ENCODE data around the gene TNRC6C. TPM values are rescaled to one million over a fixed set of nuclear protein-coding genes. Genes with fewer than 3 reads are reported as not detected.

TNRC6C gene
- total and polyA plus RNA-seq, 9 of the 15 experiments (the other 6 are each of a cell fraction or from before 2014, with no cell fraction given): 0.20 to 4.9 (median 2.3) TPM

DNA sequence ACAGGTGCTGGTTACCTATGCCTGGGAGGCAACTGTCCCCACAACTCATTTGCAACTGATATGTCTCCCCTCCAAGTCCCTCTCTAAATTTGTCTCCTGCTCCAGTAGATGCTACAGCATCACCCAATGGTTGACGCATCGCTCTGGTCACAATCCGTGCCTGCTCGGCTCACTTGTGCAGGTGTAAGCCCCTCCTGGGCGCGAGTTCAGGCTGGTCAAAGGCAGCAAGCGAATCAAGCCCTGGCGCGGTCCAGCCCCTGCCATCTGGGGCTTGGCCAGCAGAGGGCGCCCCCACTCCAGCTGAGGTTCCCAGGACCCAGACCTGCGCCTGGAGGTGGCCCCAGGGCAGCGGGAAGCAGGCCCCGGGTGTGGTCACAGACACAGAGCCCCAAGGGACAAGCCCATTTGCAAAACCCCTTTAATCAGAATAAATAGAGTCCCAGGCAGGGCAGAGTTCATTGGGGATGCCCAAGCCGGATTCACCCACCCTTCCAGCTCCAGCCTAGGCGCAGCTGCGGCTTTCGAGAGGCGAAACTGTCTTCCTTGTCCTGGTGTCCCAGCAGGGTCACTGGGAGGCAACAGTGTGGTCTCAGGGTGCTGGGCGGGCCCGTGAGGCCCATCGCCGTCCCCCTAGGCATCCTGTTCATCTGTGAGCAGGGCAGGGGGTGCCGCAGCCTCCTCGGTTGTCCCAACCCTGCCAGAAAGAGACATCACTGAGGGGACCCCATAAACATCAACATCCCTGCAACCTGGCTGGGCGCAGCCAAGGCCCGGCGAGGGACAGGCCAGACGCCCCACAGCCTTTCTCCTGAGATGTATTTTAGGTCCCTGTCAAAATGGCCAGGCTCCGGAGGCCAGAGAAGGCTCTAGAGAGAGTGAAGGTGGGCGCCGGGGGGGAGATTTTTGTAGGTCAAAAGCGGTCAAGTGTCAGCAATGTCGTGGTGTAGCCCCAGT is 154.3 kb downstream of the TNRC6C start (continued):
- TF ChIP-seq, protein P1, sequence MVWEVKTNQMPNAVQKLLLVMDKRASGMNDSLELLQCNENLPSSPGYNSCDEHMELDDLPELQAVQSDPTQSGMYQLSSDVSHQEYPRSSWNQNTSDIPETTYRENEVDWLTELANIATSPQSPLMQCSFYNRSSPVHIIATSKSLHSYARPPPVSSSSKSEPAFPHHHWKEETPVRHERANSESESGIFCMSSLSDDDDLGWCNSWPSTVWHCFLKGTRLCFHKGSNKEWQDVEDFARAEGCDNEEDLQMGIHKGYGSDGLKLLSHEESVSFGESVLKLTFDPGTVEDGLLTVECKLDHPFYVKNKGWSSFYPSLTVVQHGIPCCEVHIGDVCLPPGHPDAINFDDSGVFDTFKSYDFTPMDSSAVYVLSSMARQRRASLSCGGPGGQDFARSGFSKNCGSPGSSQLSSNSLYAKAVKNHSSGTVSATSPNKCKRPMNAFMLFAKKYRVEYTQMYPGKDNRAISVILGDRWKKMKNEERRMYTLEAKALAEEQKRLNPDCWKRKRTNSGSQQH (CRISPR knock-in tag; IDR thresholded peaks at IDR 0.05): no peak
- no peak for TF ChIP-seq EP400 (IDR thresholded peaks at IDR 0.05)
- TF ChIP-seq NUFIP1 (IDR thresholded peaks at IDR 0.05; ENCODE audit: partially characterized antibody): no peak
- no peak for TF ChIP-seq ZNF57 (CRISPR knock-in tag; IDR thresholded peaks at IDR 0.05)
- TF ChIP-seq, protein P2, sequence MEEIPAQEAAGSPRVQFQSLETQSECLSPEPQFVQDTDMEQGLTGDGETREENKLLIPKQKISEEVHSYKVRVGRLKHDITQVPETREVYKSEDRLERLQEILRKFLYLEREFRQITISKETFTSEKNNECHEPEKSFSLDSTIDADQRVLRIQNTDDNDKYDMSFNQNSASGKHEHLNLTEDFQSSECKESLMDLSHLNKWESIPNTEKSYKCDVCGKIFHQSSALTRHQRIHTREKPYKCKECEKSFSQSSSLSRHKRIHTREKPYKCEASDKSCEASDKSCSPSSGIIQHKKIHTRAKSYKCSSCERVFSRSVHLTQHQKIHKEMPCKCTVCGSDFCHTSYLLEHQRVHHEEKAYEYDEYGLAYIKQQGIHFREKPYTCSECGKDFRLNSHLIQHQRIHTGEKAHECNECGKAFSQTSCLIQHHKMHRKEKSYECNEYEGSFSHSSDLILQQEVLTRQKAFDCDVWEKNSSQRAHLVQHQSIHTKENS (CRISPR knock-in tag; IDR thresholded peaks at IDR 0.05): no peak
- TF ChIP-seq PTBP1 (IDR thresholded peaks at IDR 0.05; ENCODE audit: low read depth, low read length): no peak
- TF ChIP-seq ZNF354B (CRISPR knock-in tag; IDR thresholded peaks at IDR 0.05): no peak
- no peak for TF ChIP-seq FOS (IDR thresholded peaks at IDR 0.05; ENCODE audit: extremely low read depth, insufficient read length)
- TF ChIP-seq BCL6 (CRISPR knock-in tag; IDR thresholded peaks at IDR 0.05): no peak
- TF ChIP-seq ZNF174 (CRISPR knock-in tag; IDR thresholded peaks at IDR 0.05): no peak
- TF ChIP-seq, protein P3, sequence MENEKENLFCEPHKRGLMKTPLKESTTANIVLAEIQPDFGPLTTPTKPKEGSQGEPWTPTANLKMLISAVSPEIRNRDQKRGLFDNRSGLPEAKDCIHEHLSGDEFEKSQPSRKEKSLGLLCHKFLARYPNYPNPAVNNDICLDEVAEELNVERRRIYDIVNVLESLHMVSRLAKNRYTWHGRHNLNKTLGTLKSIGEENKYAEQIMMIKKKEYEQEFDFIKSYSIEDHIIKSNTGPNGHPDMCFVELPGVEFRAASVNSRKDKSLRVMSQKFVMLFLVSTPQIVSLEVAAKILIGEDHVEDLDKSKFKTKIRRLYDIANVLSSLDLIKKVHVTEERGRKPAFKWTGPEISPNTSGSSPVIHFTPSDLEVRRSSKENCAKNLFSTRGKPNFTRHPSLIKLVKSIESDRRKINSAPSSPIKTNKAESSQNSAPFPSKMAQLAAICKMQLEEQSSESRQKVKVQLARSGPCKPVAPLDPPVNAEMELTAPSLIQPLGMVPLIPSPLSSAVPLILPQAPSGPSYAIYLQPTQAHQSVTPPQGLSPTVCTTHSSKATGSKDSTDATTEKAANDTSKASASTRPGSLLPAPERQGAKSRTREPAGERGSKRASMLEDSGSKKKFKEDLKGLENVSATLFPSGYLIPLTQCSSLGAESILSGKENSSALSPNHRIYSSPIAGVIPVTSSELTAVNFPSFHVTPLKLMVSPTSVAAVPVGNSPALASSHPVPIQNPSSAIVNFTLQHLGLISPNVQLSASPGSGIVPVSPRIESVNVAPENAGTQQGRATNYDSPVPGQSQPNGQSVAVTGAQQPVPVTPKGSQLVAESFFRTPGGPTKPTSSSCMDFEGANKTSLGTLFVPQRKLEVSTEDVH (IDR thresholded peaks at IDR 0.05; ENCODE audit: low read depth, partially characterized antibody): no peak
- TF ChIP-seq, protein P4, sequence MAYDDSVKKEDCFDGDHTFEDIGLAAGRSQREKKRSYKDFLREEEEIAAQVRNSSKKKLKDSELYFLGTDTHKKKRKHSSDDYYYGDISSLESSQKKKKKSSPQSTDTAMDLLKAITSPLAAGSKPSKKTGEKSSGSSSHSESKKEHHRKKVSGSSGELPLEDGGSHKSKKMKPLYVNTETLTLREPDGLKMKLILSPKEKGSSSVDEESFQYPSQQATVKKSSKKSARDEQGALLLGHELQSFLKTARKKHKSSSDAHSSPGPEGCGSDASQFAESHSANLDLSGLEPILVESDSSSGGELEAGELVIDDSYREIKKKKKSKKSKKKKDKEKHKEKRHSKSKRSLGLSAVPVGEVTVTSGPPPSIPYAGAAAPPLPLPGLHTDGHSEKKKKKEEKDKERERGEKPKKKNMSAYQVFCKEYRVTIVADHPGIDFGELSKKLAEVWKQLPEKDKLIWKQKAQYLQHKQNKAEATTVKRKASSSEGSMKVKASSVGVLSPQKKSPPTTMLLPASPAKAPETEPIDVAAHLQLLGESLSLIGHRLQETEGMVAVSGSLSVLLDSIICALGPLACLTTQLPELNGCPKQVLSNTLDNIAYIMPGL (CRISPR knock-in tag; IDR thresholded peaks at IDR 0.05): no peak
- 0 out of 2 replicates have a peak, but pooled peaks have one; percentile 6 for TF ChIP-seq NCOR1 (IDR thresholded peaks at IDR 0.05)
- TF ChIP-seq, protein P5, sequence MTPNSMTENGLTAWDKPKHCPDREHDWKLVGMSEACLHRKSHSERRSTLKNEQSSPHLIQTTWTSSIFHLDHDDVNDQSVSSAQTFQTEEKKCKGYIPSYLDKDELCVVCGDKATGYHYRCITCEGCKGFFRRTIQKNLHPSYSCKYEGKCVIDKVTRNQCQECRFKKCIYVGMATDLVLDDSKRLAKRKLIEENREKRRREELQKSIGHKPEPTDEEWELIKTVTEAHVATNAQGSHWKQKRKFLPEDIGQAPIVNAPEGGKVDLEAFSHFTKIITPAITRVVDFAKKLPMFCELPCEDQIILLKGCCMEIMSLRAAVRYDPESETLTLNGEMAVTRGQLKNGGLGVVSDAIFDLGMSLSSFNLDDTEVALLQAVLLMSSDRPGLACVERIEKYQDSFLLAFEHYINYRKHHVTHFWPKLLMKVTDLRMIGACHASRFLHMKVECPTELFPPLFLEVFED (CRISPR knock-in tag; conservative IDR thresholded peaks at IDR 0.05): no peak
- no peak for TF ChIP-seq PHF8 (IDR thresholded peaks at IDR 0.05; ENCODE audit: borderline replicate concordance, low read length)
- TF ChIP-seq JUNB (CRISPR knock-in tag; conservative IDR thresholded peaks at IDR 0.05): no peak
- peak; percentile 71; the same call in 1 of the 2 replicates for TF ChIP-seq CBFB (CRISPR knock-in tag; IDR thresholded peaks at IDR 0.05)
- 0 out of 2 replicates have a peak, but pooled peaks have one; percentile 20 for TF ChIP-seq SREBF1 (IDR thresholded peaks at IDR 0.05; ENCODE audit: borderline replicate concordance, low read depth, low read length)
- TF ChIP-seq ZNF253 (CRISPR knock-in tag; conservative IDR thresholded peaks at IDR 0.05): no peak
- no peak for TF ChIP-seq ZNF644 (tag; IDR thresholded peaks at IDR 0.05; ENCODE audit: low read depth)
